HL-60/S4 (cell line): Measurements from ENCODE around the gene MDFI.

ENCODE experiments used
- in situ Hi-C: fragments of 300-500 bp; cut with MboI; formaldehyde crosslinking; loops from 2 replicates; pipeline ENCODE4 v1.14.3; 2022; ENCODE audit warnings: low sequenced_read_pairs

Gene MDFI

DNA sequence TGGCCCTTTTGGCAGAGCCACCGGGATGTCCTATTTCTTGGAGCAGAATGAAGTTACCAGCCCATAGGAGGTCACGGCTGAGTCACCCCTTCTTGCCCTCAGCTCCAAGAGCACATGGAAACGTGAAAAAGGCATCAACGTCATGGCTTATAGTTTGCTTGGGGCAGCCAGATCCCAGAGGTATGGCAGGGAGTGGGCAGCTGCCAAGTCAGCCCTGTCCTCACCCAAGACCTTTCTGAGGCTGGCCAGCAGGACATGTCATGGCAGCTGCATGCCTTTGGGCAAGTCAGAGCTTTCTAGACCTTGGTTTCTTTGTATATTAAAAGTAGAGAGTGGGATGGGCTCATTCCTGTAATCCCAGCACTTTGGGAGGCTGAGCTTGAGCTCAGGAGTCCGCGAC lies 8.2 kb upstream of the MDFI start:
- in situ Hi-C loops = no loop called here

DNA sequence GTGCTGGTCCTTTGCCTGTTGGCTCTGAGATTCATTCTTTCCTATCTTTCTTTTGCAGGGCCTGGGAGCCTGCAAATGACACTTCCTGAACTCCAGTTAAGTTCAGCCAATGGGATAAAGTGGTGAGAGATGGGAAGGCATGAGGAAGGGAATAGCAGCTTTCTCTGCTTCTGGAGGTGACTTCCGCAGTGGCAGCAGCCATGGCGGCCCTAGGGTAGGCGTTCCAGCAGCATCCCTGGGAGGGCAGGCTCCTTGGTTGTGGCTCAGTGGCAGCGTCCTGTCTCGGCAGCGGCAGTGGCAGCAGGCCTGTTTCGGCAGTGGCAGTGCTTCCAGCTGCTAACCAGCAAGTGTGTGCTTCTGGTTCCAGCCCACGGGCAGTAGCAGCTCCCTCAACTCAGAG lies 7.3 kb upstream of the MDFI start:
- in situ Hi-C loops = no loop called here

GRCh38 chr6:41633056-41633634 lies 5.1 kb upstream of the MDFI start:
- in situ Hi-C loops = no loop called here

DNA sequence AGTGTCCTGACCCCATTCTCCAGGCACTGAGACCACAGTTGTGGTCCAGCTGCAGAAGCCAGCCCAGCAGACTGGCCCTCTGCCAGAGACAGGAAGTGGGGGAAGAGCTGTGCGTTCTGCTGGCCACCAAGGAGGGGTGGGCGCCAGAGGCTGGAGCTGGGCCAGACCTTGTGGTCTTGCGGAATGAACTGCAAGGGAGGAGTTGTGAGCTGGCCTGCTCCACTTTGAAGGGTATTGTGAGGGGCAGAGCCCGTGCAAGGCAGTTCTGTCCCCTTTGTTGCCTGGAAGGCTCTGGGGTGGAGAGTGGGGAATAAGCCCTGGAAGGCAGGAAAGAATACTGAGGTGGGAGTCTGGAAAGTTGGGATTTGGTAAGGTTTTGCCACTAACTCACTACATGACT lies 3.6 kb upstream of the MDFI start:
- in situ Hi-C loops = no loop called here

GRCh38 chr6:41635365-41635764 lies 2.9 kb upstream of the MDFI start:
- in situ Hi-C loops = no loop called here

GRCh38 chr6:41636833-41637193 lies 1.5 kb upstream of the MDFI start:
- in situ Hi-C loops = no loop called here

DNA sequence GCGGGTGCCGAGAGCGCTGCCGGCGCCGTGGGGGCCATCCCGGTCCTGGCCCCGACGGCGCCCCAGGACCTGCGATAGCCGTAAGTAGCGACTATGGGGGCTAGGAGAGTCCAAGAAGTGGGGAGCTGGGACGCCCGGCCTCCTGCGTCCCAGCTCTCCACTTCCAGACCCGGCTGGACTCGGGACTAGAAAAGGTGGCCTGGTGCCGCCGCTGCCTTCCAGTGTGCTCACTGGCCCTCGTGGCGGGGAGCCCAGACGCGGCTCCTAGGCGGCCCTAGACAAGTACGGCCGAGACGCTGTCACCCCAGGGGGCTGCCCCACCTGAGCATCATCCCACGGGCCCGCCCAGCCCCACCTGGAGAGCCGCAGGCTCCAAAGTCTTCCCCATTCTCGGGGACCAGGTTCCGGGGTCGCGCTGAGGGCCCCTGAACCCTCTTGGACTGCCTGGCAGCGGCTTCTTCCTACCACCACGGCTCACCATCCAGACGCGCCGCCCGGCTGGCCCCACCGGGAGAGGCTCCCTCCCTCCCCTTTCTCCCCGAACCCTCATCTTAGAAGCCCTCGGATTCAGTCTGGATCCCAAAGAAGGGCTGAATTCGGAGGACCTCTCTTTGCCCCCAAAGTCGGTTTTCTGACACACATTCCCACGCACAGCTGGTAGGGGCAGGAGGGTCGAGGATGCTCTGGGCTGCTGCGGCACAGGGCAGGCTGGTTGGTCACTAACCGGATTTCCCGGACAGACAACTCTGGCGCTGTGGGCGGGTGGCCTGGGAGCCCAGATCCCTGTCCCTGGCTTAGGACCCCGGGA lies 870 bp upstream of the MDFI start:
- in situ Hi-C loops = no loop called here

DNA sequence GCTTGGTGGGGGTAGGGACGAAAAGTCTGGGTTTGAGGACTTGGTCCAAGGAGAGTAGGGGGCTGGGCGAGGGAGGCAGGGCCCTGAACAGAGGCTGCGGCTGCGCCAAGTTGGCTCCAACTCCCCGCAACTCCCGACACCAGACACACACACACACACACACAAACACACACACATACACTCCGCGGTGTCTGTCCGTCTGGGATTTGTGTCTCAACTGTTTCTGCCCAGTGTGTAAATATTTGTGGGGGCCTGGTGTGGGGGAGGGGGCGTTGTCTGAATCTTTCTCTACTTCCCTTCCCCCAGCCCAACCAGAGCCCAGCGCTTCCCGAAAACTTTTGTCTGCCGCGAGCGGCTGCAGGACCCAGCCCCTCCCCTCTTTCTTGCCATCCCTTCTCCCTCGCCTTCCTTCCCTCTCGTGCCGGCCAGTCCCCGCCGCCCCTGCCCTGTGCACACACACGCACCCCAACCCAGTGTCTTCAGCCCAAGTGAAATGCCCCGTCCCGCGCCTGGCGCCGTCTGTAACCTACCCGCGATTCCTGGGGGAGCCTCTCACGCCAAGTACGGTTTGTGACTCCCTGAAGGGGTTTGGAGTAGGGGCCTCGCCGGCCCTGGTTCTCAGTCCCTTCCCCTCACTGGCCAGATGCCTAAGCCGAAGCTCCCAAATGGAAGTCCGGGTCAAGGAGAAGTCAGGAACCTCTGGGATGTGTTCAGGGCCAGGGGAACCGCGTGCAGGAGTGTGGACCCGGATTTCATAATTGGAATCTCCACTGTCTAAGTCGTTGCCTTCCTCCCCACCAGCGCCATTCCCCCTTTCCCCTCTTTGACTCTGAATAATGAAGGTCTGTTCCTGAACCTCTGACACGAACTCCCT lies 904 bp downstream of the MDFI start:
- in situ Hi-C loops = no loop called here

DNA sequence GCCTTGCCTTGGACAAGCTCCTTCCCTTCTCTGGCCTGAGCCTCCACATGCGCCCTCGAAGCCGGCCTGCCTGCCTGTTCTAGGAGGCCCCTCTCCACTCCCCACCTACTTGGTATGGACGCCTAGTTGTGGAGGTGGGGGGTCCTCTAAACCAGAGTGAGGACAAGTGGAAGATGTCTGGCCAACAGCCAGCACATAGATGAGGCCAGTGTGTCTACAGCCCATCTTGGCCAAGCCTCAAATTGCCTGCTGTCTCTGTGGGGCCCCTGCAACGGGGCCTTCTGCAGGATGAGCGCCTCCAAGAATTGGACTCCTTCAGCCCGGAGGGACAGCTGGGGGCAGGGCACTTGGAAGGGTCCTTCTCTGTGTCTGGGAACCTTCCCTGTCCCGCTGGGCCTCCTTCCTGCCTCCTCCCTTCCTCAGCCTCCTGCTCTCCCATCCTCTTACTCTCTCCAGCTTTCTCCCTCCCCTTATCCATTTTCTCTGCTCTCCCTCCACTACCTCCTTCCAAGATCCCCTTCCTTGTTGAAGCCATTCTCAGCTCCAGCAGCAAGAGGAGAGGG lies 1.6 kb downstream of the MDFI start:
- in situ Hi-C loops = no loop called here

DNA sequence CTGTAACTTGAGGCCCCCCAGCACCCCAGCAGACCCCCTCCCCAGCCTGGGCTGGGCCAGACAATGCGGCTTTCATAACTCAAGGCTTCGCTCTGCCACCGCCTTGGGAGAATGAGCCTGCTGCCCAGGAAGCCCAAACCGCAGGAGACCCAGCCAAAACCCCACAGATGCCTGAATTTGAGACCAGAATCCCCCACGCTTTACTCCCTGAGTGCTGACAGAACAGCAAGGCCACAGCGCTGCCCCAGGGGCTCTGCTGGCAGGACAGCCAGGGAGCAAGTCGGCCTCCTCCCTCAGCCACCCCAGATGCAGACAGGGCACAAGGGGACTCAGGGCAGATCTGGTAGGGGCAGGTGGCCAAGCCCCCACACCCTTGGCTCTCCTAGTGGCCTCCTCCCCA lies 2.2 kb downstream of the MDFI start:
- in situ Hi-C loops = no loop called here

GRCh38 chr6:41641352-41641925 lies 3.2 kb downstream of the MDFI start:
- in situ Hi-C loops = no loop called here

GRCh38 chr6:41642090-41642959 lies 4.1 kb downstream of the MDFI start:
- in situ Hi-C loops = no loop called here

DNA sequence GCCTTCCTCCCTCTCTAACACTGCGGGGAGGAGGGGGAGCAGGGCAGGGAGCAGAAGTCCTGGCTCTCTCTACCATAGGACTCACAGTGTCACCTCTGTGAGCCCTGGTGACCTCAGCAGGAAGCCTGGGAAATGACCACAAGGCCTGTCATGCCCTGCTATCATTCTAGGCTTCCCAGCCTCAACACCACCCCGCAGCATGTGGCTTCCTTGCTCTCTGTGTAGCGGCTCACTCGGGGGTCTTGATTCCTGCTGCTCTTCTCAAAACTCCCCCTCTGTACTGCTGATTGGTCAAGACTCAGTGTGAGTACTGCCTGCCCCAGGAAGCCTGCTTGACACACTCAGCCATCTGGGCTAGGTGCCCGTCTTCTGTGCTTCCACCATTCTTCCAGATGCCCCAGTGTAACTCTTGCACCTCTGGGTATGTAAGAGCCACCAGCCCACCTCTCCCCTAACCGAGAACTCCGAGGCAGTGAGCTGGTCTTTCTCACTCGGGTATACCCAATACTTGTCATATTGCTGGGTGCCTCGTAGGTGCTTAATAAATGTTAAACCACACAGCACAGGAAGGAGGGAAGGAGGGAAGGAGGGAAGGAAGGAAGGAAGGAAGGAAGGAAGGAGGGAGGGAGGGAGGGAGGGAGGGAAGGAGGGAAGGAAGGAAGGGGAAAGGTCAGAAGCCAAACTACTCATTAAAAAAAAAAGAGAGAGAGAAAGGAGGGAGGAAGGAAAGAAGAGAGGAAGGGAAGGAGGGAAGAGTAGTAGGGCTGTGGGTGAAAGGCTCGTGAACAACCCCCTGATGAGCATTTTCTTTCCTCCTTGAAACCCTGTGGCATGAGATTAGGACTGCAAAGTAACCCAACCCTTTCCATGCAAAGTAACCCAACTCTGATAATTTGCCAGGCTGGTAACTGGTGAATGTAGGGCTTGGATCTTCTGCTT lies 5.0 kb downstream of the MDFI start:
- in situ Hi-C loops = no loop called here

- in situ Hi-C loops = no loop called here
Observed at GRCh38 chr6:41643899-41644269, 5.6 kb downstream of the MDFI start.

DNA sequence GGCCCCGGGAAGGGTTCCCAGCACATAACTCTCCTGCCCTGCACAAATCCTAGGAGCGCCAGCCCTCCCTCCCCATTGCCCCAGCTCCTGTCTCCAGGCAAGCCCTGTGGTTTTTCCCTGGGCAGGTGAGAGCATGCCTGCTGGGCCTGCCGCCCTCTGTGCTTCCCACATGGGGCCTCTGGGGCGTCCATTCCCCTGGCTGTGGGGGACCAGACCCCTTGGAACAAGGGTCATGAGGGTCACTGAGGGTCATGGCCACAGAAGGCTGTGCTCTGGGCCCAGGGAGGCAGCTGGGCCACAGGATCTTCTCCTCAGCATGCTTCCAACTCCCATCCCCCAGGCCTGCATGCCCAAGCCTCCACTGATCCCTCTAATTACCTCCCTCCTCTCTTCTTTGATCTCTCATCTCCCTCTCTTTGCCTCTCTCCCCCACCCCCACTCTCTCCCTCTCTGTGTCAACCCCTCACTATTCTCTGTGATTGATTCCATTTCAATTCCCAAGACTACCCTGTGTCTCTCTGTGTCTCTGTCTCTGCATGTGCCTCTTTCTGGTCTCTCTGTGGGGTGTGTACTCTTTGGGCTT lies 6.1 kb downstream of the MDFI start:
- in situ Hi-C loops = no loop called here

DNA sequence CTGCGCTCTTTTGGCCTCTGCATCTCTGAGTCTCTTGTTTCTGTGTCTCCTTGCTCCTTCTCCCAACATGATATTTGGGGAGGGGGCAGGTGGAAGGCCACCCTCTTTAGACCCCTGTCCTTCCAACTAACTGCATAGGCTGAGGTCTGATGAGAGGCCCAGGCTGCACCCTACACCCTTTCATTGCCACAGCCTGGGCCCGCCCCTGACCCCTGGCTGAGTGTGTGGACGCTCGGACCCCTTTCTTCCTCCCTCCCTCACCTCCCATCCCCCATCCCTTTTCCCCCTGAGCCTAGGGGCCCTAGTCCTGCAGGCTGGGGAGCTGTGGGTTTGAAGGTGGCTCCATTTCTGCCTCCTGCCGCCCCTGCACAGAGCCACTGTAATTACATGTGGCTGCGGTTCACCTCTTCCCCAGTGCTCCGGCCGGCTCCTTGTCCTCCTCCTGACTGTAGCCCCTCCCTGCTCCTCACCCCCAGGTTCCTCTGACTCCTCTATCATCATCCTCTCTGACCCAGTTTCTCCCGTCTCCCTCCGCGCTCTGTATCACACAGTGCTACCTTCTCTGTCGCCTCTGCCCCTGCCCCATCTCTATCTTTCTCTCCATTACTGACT lies 6.8 kb downstream of the MDFI start:
- in situ Hi-C loops = no loop called here

DNA sequence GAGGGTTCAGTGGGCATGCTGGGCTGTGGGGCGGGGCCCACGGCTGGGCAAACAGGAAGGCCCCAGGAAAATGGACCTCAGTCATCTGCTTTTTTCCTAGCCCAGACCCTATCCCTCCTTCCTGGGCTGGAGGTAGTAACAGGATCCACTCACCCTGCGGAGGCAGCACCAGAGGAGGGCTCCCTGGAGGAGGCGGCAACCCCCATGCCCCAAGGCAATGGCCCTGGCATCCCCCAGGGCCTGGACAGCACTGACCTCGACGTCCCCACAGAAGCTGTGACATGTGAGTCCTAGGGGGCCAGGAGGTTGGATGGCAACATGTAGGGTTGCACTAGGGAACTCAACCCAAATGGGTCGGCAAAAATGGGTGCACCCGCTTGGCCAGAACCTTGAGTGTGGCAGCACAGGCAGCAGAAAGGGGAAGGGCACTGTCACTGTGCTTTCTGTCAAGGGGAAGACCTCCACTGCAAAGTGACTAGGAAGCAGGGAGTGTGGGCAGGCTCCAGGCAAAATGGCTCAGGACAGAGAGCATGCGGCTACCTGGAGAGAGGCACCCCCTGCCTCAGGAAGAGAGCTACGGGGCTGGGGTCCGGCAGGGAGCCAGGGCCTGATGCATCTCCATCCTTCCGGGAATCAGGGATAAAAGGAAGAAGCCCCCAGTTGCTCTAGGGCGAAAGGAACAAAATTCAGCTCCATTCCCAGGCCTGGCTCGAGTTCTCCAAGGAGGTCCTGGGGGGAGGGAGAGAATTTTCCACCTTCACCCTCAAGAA lies 7.9 kb downstream of the MDFI start:
- in situ Hi-C loops = no loop called here

- in situ Hi-C loops = no loop called here
Observed at GRCh38 chr6:41647061-41647511, 8.8 kb downstream of the MDFI start.
